Naive B cell (primary cell): ENCODE data around the gene ZNF581. TPM values are rescaled to one million over a fixed set of nuclear protein-coding genes. Genes with fewer than 3 reads are reported as not detected.

ENCODE experiments used
- ATAC-seq, 2 donors: fragments of 150-1000 bp; cut with Tn5 transposase; 2 replicates each; pipeline ENCODE4 v1.10.0; 2021; ENCODE audit warnings: low read depth in 2 of 2, mild to moderate bottlenecking in 2 of 2, moderate library complexity in 2 of 2
- DNase-seq: peaks from one replicate; pipeline ENCODE4 v3.0.0; 2022
- H3K27ac Mint-ChIP-seq, 6 donors: one replicate each; pipeline ENCODE4 v1.8.0; 2020 to 2022; ENCODE audit warnings: mild to moderate bottlenecking in 6 of 6, mixed read lengths in 6 of 6, moderate library complexity in 5 of 6, inconsistent platforms in 2 of 6
- H3K27me3 Mint-ChIP-seq, 3 donors: one replicate each; pipeline ENCODE4 v1.8.0; 2021 to 2022; ENCODE audit warnings: mixed read lengths in 3 of 3, mild to moderate bottlenecking in 1 of 3
- H3K36me3 Mint-ChIP-seq, 2 donors: one replicate each; pipeline ENCODE4 v1.8.0; 2020 to 2022; ENCODE audit warnings: mixed read lengths in 2 of 2, inconsistent platforms in 1 of 2, mild to moderate bottlenecking in 1 of 2
- H3K4me1 Mint-ChIP-seq, 3 donors: one replicate each; pipeline ENCODE4 v1.8.0; 2020 to 2022; ENCODE audit warnings: mixed read lengths in 3 of 3, inconsistent platforms in 1 of 3, mild to moderate bottlenecking in 1 of 3, moderate library complexity in 1 of 3
- H3K4me3 Mint-ChIP-seq, 8 donors: one replicate each; pipeline ENCODE4 v1.8.0; 2020 to 2022; ENCODE audit warnings: mild to moderate bottlenecking in 8 of 8, mixed read lengths in 8 of 8, moderate library complexity in 8 of 8, inconsistent platforms in 2 of 8
- H3K9me3 Mint-ChIP-seq, 7 donors: one replicate each; pipeline ENCODE4 v1.8.0; 2020 to 2022; ENCODE audit warnings: mixed read lengths in 7 of 7, mild to moderate bottlenecking in 5 of 7, inconsistent platforms in 2 of 7, moderate library complexity in 1 of 7
- polyA plus RNA-seq, 6 donors: library from polyadenylated mRNA; unstranded; fragments of 300-500 nt; fragmentation: Illumina TruSeq; gene quantifications; one replicate each; pipeline ENCODE4 v1.2.3, GENCODE V29; 2021; ENCODE audit warnings: low read depth in 6 of 6

The ZNF581 gene
- polyA plus RNA-seq, 6 donors from 2014 or later = 60.7 to 82.8 (median 65.4) TPM

DNA sequence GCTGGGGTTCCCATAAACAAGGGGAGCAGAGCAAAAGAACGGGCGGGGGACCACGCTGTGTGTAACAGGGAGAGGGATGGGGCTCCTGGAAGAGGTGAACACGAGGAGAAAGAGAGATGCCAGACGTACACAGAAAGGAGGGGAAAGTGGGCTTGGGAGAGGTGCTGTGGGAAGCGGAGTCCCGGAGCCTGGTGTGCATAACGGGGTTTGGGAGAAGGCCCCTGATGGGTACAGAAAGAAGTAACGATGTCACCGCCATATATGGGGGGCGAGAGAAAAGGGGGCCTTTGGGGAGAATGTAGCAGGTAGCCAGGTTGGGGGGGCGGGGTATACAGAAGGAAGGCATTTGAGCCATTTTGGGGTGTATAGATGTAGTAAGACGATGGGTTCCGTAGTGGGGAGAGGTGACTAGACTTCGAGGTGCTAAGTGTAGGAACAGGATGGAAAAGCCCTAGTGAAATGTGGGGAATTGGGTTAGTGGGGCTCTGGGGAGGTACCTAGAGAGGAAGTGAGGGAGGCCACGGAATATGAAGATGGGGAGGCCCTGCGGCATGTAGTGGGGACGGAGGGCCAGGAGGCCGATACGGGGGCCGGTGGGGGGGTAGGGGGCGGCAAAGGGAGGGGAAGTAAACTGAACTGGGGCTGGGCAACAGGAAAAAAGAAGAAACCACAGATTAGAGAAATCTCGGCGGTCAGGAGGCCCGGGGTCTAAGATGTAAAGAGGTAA is 1.9 kb upstream of the ZNF581 start:
- H3K36me3 Mint-ChIP-seq = peaks cover 0 to 7% of the 10 kb centered on the region in 2 donors

DNA sequence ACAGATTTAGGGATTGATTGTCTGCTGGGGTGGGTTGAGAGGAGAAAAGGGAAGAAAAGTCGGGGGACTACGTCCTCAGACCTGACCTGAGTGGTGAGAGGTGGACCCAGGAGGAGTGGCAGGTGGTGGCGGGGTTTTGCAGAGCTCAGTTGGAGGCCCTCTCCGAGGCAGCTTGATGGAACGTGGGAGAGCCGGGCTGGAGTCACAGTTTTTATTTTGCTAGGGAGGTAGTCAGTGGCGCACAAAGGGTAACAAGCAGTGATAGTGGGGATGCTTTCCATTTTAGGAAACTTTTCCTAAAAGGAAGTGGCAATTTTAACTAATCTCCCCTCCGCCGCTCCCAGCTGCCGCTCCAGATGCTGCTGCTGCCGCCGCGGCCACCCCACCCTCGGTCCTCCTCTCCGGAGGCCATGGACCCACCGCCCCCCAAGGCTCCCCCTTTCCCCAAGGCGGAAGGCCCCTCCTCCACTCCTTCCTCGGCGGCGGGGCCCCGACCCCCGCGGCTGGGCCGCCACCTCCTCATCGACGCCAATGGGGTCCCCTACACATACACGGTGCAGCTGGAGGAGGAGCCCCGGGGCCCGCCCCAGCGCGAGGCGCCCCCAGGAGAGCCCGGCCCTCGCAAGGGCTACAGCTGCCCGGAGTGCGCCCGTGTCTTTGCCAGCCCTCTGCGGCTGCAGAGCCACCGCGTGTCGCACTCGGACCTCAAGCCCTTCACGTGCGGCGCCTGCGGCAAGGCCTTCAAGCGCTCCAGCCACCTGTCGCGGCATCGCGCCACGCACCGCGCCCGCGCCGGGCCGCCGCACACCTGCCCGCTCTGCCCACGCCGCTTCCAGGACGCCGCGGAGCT is 1.1 kb upstream of the ZNF581 start:
- H3K4me3 Mint-ChIP-seq = peak overlapping the region; percentile 91 to 99 (median 97)
- H3K27ac Mint-ChIP-seq = peak overlapping the region; percentile 91 to 99 (median 96)
- H3K27me3 Mint-ChIP-seq = no peaks in the 10 kb centered on the region
- H3K9me3 Mint-ChIP-seq = peaks cover 0 to 3% (median 0%) of the 10 kb centered on the region in 7 donors
- H3K4me1 Mint-ChIP-seq = peaks cover 44 to 72% (median 65%) of the 10 kb centered on the region in 3 donors
- peak in 1 of 2 donors; percentile 11 for ATAC-seq
- peaks cover 0 to 7% of the 10 kb centered on the region in 2 donors for H3K36me3 Mint-ChIP-seq
- DNase-seq = peak; percentile 46

More for the DNA sequence above, 1.9 kb upstream of the ZNF581 start:
- H3K4me1 Mint-ChIP-seq = peaks cover 48 to 72% (median 66%) of the 10 kb centered on the region in 3 donors
- H3K27me3 Mint-ChIP-seq = no peaks in the 10 kb centered on the region
- DNase-seq = peak; percentile 36
- peak overlapping the region; percentile 53 to 95 (median 90) for H3K27ac Mint-ChIP-seq
- H3K9me3 Mint-ChIP-seq = peaks cover 0 to 3% (median 0%) of the 10 kb centered on the region in 7 donors
- peak overlapping the region; percentile 91 to 99 (median 94) for H3K4me3 Mint-ChIP-seq
- peak in 1 of 2 donors; percentile 2 for ATAC-seq

DNA sequence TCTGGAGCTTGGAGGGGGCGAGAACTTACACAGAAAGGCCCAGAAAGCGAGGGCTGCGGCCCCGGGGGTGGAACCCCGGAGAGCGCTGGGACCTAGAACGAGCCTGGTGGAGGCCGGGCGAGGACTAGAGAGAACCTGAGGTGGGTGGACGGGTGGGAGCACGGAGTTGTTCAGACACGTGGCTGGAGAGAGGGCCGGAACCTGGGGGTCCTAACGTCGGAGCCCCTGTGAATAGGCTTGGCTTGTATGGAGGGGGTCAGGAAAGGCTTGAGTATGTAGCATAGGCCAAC is 383 bp downstream of the ZNF581 start:
- H3K4me3 Mint-ChIP-seq = peak overlapping the region; percentile 91 to 99 (median 96)
- H3K9me3 Mint-ChIP-seq = peaks cover 0 to 2% (median 0%) of the 10 kb centered on the region in 7 donors
- H3K27ac Mint-ChIP-seq = peak overlapping the region; percentile 30 to 98 (median 85)
- peaks cover 41 to 64% (median 63%) of the 10 kb centered on the region in 3 donors for H3K4me1 Mint-ChIP-seq
- no peak for DNase-seq
- no peaks in the 10 kb centered on the region for H3K36me3 Mint-ChIP-seq
- no peak for ATAC-seq
- H3K27me3 Mint-ChIP-seq = no peaks in the 10 kb centered on the region

DNA sequence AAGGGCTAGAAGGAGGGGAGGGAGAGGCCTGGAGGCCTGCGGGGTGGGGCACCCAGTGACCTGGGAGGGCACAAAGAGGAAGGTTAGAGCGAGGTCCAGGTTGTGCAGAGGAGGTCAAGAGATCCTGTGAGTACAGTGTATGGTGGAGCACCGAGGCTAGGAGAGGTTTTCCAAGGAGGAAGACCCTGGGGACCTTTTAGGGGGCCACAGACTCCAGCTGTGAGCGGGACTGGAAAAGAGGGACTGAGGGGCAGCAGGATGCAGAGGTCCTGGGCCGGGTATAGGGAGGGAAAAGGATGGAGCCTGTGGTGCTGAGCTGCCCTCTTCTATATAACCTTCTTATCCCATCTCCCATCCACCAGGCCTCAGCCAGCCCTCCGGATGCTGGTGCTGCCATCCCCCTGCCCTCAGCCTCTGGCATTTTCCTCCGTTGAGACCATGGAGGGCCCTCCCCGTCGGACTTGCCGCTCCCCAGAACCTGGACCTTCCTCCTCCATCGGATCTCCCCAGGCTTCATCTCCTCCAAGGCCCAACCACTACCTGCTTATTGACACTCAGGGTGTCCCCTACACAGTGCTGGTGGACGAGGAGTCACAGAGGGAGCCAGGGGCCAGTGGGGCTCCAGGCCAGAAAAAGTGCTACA is 863 bp downstream of the ZNF581 start:
- no peaks in the 10 kb centered on the region for H3K27me3 Mint-ChIP-seq
- ATAC-seq = no peak
- peak overlapping the region; percentile 36 to 98 (median 88) for H3K27ac Mint-ChIP-seq
- no peaks in the 10 kb centered on the region for H3K36me3 Mint-ChIP-seq
- no peaks in the 10 kb centered on the region for H3K9me3 Mint-ChIP-seq
- H3K4me1 Mint-ChIP-seq = peaks cover 40 to 68% (median 63%) of the 10 kb centered on the region in 3 donors
- no peak for DNase-seq
- H3K4me3 Mint-ChIP-seq = peak overlapping the region; percentile 91 to 99 (median 96)

DNA sequence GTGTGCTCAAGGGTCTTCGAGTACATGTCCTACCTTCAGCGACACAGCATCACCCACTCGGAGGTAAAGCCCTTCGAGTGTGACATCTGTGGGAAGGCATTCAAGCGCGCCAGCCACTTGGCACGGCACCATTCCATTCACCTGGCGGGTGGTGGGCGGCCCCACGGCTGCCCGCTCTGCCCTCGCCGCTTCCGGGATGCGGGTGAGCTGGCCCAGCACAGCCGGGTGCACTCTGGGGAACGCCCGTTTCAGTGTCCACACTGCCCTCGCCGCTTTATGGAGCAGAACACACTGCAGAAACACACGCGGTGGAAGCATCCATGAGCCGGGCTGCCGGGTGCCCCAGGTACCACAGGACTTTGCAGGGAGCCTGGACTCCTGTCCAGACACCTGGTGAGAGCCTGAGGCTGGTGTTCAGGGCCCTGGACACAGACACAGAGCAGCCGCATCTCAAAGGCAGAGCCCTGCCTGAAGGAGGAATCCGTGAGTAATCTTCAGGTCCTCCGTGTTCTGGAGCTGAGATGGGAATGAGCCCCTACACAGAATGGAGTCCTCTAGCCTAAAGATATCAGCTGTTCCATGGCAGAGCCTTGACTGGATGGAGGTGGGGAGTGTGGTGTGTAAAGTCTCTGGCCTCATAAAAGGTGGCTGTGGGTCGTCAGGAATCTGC is 1.5 kb downstream of the ZNF581 start:
- H3K27me3 Mint-ChIP-seq = no peaks in the 10 kb centered on the region
- H3K4me1 Mint-ChIP-seq = peaks cover 47 to 72% (median 64%) of the 10 kb centered on the region in 3 donors
- DNase-seq = no peak

DNA sequence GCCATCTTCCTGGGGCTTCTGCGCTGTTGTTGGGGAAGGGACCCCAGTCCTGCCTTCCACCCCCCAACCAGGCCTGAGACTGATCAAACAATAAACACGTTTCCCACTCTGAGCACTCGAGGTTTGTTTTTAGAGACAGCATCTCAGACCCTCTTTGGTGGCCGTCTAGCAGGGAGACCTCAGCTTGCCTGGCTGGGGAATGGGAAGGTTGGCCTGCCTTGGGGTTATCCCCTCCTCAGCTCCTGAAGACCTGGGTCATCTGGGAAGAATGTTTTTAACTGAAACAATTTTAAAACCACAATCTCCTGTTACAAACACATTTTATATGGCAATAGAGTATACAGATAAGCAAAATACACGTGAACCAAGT is 2.0 kb downstream of the ZNF581 start:
- H3K9me3 Mint-ChIP-seq = no peaks in the 10 kb centered on the region
- no peak for ATAC-seq
- H3K27ac Mint-ChIP-seq = peak overlapping the region in 3 of 6 donors; percentile 13 to 44 (median 33)
- no peaks in the 10 kb centered on the region for H3K36me3 Mint-ChIP-seq
- peaks cover 52 to 72% (median 64%) of the 10 kb centered on the region in 3 donors for H3K4me1 Mint-ChIP-seq
- peak overlapping the region; percentile 38 to 95 (median 66) for H3K4me3 Mint-ChIP-seq
- no peaks in the 10 kb centered on the region for H3K27me3 Mint-ChIP-seq
- DNase-seq = no peak

More for the DNA sequence above, 1.5 kb downstream of the ZNF581 start:
- ATAC-seq = no peak
- Mint-ChIP-seq H3K4me3 (peak overlapping the region; percentile 57 to 98 (median 93)), H3K9me3 (no peaks in the 10 kb centered on the region), H3K27ac (peak overlapping the region in 4 of 6 donors; percentile 33 to 95 (median 37)), H3K36me3 (no peaks in the 10 kb centered on the region)

DNA sequence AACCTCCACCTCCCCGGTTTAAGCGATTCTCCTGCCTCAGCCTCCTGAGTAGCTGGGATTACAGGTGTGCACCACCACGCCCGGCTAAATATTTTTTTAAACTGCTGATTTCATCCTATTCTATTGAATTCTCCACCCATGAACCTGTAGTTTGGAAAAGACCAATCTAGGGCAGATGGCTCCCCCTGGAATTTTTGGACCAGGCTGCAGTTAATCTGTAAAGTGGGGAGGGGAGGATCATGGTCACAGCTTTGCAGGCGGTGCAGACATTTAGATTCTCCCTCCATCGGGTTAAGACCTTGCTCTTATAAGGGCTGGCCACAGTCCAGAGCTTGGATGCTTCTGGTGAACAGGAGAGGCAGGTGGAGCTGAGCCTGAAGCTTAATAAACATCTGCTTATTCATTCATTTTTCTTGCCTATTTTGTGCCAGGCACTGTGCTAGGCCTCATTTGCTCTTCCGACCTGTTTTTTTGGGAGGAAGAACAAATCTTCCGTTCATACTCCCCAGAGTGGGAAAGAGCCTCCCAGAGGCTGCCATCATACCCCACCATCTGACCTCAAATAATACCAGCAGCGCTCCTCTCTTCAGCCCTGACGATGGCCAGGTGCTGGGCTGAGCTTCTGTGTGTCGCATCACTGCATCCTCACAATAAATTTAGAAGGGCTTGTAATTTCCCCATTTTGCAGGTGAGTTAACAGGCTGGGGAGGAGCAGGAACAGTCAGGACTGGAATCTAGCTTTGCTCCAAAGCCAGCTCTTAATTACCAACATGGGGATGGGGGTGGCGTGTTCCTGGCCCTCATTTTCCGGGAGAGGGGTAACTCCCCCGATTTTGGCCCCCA is 3.7 kb downstream of the ZNF581 start:
- Mint-ChIP-seq H3K27ac (peak overlapping the region; percentile 85 to 98 (median 92)), H3K9me3 (no peaks in the 10 kb centered on the region), H3K27me3 (no peaks in the 10 kb centered on the region), H3K4me3 (peak overlapping the region; percentile 91 to 98 (median 97)), H3K36me3 (peaks cover 0 to 5% of the 10 kb centered on the region in 2 donors), H3K4me1 (peaks cover 50 to 74% (median 61%) of the 10 kb centered on the region in 3 donors)
- ATAC-seq (peak; percentile 63 to 67), DNase-seq (peak; percentile 71)

DNA sequence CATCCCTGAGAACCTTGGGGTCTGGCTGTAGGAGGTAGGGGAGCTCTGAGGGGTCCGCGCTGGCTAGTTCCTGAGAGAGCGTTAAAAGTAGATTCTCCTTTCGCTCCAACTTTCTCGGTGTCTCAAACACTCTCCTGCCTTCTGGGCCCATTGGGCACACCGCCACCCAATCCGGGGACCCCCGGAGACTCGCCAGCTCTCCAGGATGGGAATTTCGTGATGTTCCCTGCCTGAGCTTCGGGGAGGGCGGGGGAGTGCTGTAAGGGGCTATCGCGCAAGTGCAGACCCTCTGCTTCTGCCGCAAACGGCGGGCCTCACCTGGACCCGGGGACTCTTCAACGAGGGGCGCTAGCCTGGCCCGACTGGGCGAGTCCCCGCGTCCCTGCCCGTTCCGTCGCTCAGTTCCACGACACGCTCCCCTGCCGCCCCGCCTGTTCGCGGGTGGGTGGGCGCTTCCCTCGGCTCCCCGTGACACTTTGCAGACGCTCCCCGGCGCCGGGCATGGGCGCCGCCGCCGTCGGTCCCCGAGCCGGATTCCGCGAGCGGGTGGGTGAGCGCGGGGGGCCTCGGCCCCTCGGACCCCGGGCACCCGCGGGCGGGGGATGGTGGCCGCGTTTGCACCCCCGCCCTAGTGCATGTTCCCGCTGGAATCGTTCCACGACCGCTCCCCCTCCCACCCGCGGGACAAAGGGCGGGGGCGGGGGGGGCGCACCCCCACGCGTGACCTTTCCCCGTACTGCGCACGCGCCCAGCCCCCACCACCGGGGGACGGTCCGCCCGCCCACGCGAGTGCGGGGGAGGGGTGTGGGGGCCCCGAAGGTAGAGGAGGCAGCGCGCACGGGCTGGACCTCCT is 4.5 kb downstream of the ZNF581 start, which contains the start of gene CCDC106:
Gene CCDC106 (plus strand): TSS at position 481 of the 853 bp plus-strand sequence. CDS start 835 bp downstream, outside the sequence.
- Mint-ChIP-seq H3K36me3 (peaks cover 0 to 5% of the 10 kb centered on the region in 2 donors), H3K4me3 (peak within 1 kb of the TSS; percentile 91 to 98 (median 97)), H3K4me1 (peaks cover 49 to 71% (median 59%) of the 10 kb centered on the region in 3 donors), H3K27ac (peak within 1 kb of the TSS; percentile 87 to 98 (median 94)), H3K9me3 (no peaks in the 10 kb centered on the region), H3K27me3 (no peaks in the 10 kb centered on the region)
- DNase-seq (peak; percentile 67), ATAC-seq (peak; percentile 41 to 49)

DNA sequence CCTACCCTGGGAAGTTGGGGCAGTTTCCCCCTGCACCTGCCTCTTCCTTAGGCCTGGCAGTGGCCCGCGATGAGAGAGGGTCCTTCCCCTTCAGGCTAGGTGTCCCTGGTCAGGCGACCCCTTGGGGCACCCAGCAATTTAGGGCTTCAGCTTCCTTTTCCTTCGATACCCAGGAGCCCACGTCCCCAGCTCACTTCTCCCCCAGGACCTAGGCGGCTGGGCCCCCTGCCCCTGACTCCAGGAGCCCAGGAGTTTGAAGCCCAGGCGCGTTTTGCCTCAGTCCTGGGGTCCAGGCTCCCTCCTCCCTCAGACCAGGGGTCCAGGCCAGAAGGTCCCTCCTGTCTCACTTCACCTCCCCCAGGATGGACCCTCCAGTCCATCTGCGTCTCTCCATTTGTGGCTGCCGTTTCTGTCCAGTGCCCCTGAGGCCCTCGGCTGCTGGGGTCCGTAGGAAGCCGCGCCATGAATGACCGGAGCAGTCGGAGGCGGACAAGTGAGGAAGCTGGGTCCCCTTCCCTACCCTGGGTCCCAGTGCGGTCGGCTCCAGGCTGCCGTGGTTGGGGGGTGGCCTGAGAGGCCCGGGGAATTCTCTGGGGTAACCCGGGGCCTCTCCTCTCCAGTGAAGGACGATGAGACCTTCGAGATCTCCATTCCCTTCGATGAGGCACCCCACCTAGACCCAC is 5.3 kb downstream of the ZNF581 start:
- Mint-ChIP-seq H3K4me1 (peaks cover 43 to 63% (median 59%) of the 10 kb centered on the region in 3 donors), H3K36me3 (peaks cover 0 to 5% of the 10 kb centered on the region in 2 donors), H3K4me3 (peak overlapping the region; percentile 81 to 98 (median 91)), H3K9me3 (no peaks in the 10 kb centered on the region), H3K27me3 (no peaks in the 10 kb centered on the region), H3K27ac (peak overlapping the region in 5 of 6 donors; percentile 77 to 93 (median 87))
- ATAC-seq (no peak), DNase-seq (no peak)

DNA sequence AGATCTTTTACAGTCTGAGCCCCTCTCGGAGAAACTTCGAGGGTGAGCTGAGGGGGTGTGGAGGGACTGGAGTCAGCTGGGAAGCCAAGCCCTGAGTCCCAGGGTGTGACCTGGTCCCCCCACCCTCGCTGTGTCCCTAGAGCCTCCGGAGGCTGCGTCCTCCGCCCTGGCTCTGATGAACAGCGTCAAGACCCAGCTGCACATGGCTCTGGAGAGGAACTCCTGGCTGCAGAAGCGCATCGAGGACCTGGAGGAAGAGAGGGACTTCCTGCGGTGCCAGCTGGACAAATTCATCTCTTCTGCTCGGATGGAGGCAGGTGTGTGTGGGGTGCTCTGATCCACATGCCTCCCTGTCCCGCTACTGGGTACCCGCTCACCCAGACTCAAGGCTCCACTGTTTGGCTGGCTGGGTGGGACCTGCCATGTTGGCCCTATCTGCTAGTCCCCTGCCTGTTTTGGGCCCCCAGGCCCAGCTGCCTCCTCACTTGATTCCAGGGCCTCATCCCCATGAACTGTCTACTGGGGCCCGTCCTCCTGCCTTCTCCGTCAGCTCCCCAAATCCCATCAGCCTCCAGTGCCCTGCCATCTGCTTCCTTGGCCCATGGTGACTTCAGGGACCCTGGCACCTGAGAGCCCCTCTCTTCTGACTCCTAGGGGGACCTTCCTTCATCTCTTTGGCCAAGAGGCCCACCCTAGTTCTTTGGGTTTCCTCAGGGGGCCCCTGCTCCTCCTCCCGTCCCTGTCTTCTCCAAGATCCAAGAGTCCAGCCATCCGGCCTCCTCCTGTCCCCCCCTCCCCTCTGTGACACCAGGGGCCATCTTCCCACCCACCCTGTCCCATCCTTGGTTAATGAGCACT is 6.0 kb downstream of the ZNF581 start:
- H3K27ac Mint-ChIP-seq = peak overlapping the region in 5 of 6 donors; percentile 77 to 93 (median 82)
- no peaks in the 10 kb centered on the region for H3K27me3 Mint-ChIP-seq
- H3K4me1 Mint-ChIP-seq = peaks cover 35 to 56% (median 53%) of the 10 kb centered on the region in 3 donors
- peak overlapping the region; percentile 81 to 98 (median 91) for H3K4me3 Mint-ChIP-seq
- H3K36me3 Mint-ChIP-seq = peaks cover 0 to 5% of the 10 kb centered on the region in 2 donors
- H3K9me3 Mint-ChIP-seq = no peaks in the 10 kb centered on the region
- ATAC-seq (no peak), DNase-seq (no peak)
